CD4-positive, CD25-positive, alpha-beta regulatory T cell (primary cell): ENCODE data around the gene TMEM131L. TPM values are rescaled to one million over a fixed set of nuclear protein-coding genes. Genes with fewer than 3 reads are reported as not detected.
A peak's percentile ranks its signal among the peaks of the same experiment; 100 is the strongest.

Experiments
- ATAC-seq, 2 donors: fragments of 150-1000 bp; cut with Tn5 transposase; one replicate each; pipeline ENCODE4 v1.10.0; 2021; ENCODE audit warnings: low read depth in 2 of 2, moderate number of reproducible peaks in 2 of 2, moderate library complexity in 1 of 2
- DNase-seq, 3 donors: peaks; one replicate each; pipeline versions ENCODE4 v3.0.0 to v3.0.0-alpha.2; 2012 to 2022; ENCODE audit warnings: mixed read lengths in 1 of 3
- H3K27ac ChIP-seq: one replicate; pipeline ENCODE4 v1.7.0; 2013; ENCODE audit warnings: mild to moderate bottlenecking, low read length; ENCODE audit not compliant: insufficient read depth, poor library complexity, severe bottlenecking
- H3K27me3 ChIP-seq: one replicate; pipeline ENCODE4 v1.7.0; 2013; ENCODE audit warnings: low read length; ENCODE audit not compliant: control insufficient read depth, insufficient read depth
- H3K36me3 ChIP-seq: one replicate; pipeline ENCODE4 v1.7.0; 2013; ENCODE audit warnings: mild to moderate bottlenecking, low read length, moderate library complexity; ENCODE audit not compliant: control insufficient read depth, insufficient read depth
- H3K4me1 ChIP-seq: 2 replicates; pipeline ENCODE4 v1.7.0; 2013; ENCODE audit warnings: mild to moderate bottlenecking, low read length; ENCODE audit not compliant: insufficient read depth, control insufficient read depth, poor library complexity, severe bottlenecking
- H3K4me3 ChIP-seq: one replicate; pipeline ENCODE4 v1.7.0; 2013; ENCODE audit warnings: low read depth, mild to moderate bottlenecking, low read length, moderate library complexity
- H3K9me3 ChIP-seq, 2 experiments: 1 replicate in 1 of 2; 2 replicates in 1 of 2; pipeline ENCODE4 v1.7.0; 2013; ENCODE audit warnings: low read length in 2 of 2, mild to moderate bottlenecking in 1 of 2, moderate library complexity in 1 of 2; ENCODE audit not compliant: control insufficient read depth in 2 of 2
- H3K27ac Mint-ChIP-seq, 3 donors: one replicate each; pipeline ENCODE4 v1.8.0; 2020 to 2022; ENCODE audit warnings: mild to moderate bottlenecking in 3 of 3, mixed read lengths in 3 of 3, moderate library complexity in 2 of 3
- H3K27me3 Mint-ChIP-seq: one replicate; pipeline ENCODE4 v1.8.0; 2022; ENCODE audit warnings: mild to moderate bottlenecking, mixed read lengths
- H3K36me3 Mint-ChIP-seq: one replicate; pipeline ENCODE4 v1.8.0; 2020; ENCODE audit warnings: mixed read lengths
- H3K4me1 Mint-ChIP-seq, 4 donors: one replicate each; pipeline ENCODE4 v1.8.0; 2020 to 2022; ENCODE audit warnings: mixed read lengths in 4 of 4, mild to moderate bottlenecking in 1 of 4
- H3K4me3 Mint-ChIP-seq, 4 donors: one replicate each; pipeline ENCODE4 v1.8.0; 2020 to 2022; ENCODE audit warnings: mild to moderate bottlenecking in 4 of 4, mixed read lengths in 4 of 4, moderate library complexity in 3 of 4
- H3K9me3 Mint-ChIP-seq, 7 donors: one replicate each; pipeline ENCODE4 v1.8.0; 2020 to 2022; ENCODE audit warnings: mixed read lengths in 7 of 7, mild to moderate bottlenecking in 3 of 7, moderate library complexity in 2 of 7
- polyA plus RNA-seq, 4 donors: library from polyadenylated mRNA; unstranded; fragments of 300-500 nt; fragmentation: Illumina TruSeq; gene quantifications; one replicate each; pipeline ENCODE4 v1.2.3, GENCODE V29; 2021
- total RNA-seq: library from RNA; stranded (reverse); gene quantifications from one replicate; pipeline ENCODE4 v1.2.3, GENCODE V29; 2022

The TMEM131L gene
- total and polyA plus RNA-seq, 5 donors from 2014 or later, result 35.5 to 86.4 (median 44.1) TPM

GRCh38 chr4:153518637-153519389, 52.7 kb downstream of the TMEM131L start:
- peak overlapping the region; percentile 81 to 95 (median 95) for H3K27ac Mint-ChIP-seq
- H3K4me3 ChIP-seq, result peak overlapping the region; percentile 72
- H3K9me3 Mint-ChIP-seq, result no peaks in the 10 kb centered on the region
- peaks cover 56 to 94% (median 79%) of the 10 kb centered on the region in 4 donors for H3K4me1 Mint-ChIP-seq
- no peaks in the 10 kb centered on the region for H3K27me3 ChIP-seq
- peak overlapping the region; percentile 76 for H3K27ac ChIP-seq
- DNase-seq, result peak in 2 of 3 donors; percentile 18 to 78
- H3K4me1 ChIP-seq, result peaks cover 84% of the 10 kb centered on the region
- H3K36me3 ChIP-seq, result peaks cover 8% of the 10 kb centered on the region
- no peaks in the 10 kb centered on the region for H3K27me3 Mint-ChIP-seq
- peak overlapping the region; percentile 72 to 87 (median 85) for H3K4me3 Mint-ChIP-seq
- peaks cover 11% of the 10 kb centered on the region for H3K36me3 Mint-ChIP-seq
- peak; percentile 14 to 23 for ATAC-seq
- no peaks in the 10 kb centered on the region for H3K9me3 ChIP-seq

DNA sequence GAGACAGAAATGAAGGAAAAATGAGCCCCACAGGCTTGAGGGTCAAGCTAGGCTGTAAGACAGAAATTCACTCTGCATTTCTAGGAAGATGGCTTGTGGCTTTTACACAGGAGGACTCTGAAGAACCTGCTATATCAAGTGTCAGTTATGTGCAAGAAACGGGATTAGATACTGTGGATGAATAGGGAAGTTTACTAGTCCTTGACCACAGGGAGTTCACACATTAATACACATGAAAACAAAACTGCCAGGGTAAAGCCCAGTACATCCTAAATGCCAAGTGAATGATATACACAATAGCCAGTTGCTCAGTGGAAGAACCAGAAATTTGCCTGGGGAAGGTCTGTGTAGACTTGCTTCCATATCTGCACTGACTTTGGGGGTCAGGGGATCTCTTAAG, 53.5 kb downstream of the TMEM131L start:
- ATAC-seq, result no peak
- DNase-seq, result no peak
- H3K4me3 Mint-ChIP-seq, result peak overlapping the region; percentile 72 to 87 (median 85)
- peak overlapping the region; percentile 81 to 95 (median 95) for H3K27ac Mint-ChIP-seq
- H3K36me3 Mint-ChIP-seq, result peaks cover 13% of the 10 kb centered on the region
- Histone ChIP-seq H3K27ac (peak overlapping the region; percentile 76), H3K4me1 (peaks cover 84% of the 10 kb centered on the region), H3K9me3 (no peaks in the 10 kb centered on the region), H3K36me3 (peaks cover 8% of the 10 kb centered on the region), H3K4me3 (peak overlapping the region; percentile 72), H3K27me3 (no peaks in the 10 kb centered on the region)
- no peaks in the 10 kb centered on the region for H3K9me3 Mint-ChIP-seq
- H3K27me3 Mint-ChIP-seq, result no peaks in the 10 kb centered on the region
- H3K4me1 Mint-ChIP-seq, result peaks cover 50 to 96% (median 81%) of the 10 kb centered on the region in 4 donors

DNA sequence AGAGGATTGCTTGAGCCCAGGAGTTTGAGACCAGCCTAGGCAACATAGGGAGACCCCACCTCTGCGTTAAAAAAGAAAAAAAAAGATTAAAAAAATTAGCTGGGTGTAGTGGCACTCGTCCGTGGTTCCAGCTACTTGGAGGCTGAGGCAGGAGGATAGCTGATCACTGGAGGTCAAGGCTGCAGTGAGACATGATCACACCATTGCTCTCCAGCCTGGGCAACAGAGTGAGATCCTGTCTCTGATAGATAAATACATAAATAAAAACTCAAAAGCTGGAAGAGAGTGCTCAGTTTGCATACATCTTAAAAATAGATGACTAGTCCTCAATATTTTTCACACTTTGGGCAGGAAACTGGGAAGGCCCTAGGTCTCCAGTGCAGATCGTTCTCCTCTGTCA, 54.1 kb downstream of the TMEM131L start:
- no peaks in the 10 kb centered on the region for H3K27me3 ChIP-seq
- peaks cover 46 to 96% (median 81%) of the 10 kb centered on the region in 4 donors for H3K4me1 Mint-ChIP-seq
- H3K27me3 Mint-ChIP-seq, result no peaks in the 10 kb centered on the region
- H3K9me3 Mint-ChIP-seq, result no peaks in the 10 kb centered on the region
- H3K36me3 ChIP-seq, result peaks cover 8% of the 10 kb centered on the region
- DNase-seq, result no peak
- H3K4me1 ChIP-seq, result peaks cover 84% of the 10 kb centered on the region
- no peak for ATAC-seq
- H3K4me3 Mint-ChIP-seq, result peak overlapping the region; percentile 33 to 88 (median 79)
- peak overlapping the region; percentile 90 for H3K27ac ChIP-seq
- peak overlapping the region; percentile 81 to 99 (median 95) for H3K27ac Mint-ChIP-seq
- peaks cover 13% of the 10 kb centered on the region for H3K36me3 Mint-ChIP-seq
- H3K4me3 ChIP-seq, result no peak overlapping the region
- H3K9me3 ChIP-seq, result no peaks in the 10 kb centered on the region

- H3K4me1 Mint-ChIP-seq, result peaks cover 43 to 94% (median 78%) of the 10 kb centered on the region in 4 donors
- peak overlapping the region; percentile 90 for H3K27ac ChIP-seq
- no peaks in the 10 kb centered on the region for H3K9me3 ChIP-seq
- peaks cover 8% of the 10 kb centered on the region for H3K36me3 ChIP-seq
- no peaks in the 10 kb centered on the region for H3K27me3 Mint-ChIP-seq
- H3K4me1 ChIP-seq, result peaks cover 88% of the 10 kb centered on the region
- H3K9me3 Mint-ChIP-seq, result no peaks in the 10 kb centered on the region
- peak overlapping the region; percentile 79 to 92 (median 84) for H3K4me3 Mint-ChIP-seq
- H3K4me3 ChIP-seq, result peak overlapping the region; percentile 75
- H3K27me3 ChIP-seq, result no peaks in the 10 kb centered on the region
- peaks cover 9% of the 10 kb centered on the region for H3K36me3 Mint-ChIP-seq
- ATAC-seq (no peak), DNase-seq (no peak)
- peak overlapping the region; percentile 81 to 99 (median 95) for H3K27ac Mint-ChIP-seq
These were observed 54.7 kb downstream of the TMEM131L start for GRCh38 chr4:153520801-153521329.

DNA sequence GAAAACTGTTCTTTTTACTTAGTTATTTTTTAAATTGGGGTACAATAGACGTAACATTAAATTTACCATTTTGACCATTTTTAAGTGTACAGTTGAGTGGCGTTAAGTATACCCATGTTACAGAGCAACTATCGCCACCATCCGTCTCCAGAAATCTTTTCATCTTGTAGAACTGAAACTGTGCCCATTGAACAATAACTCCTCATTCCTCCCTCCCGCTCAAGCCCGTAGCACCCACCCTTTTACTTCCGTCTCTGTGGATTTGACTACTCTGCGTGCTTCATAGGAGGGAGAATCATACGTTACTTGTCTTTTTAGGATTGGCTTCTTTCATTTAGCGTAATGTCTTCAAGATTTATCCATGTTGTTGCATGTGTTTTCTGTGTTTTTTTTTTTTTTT, 55.3 kb downstream of the TMEM131L start:
- peak overlapping the region; percentile 75 for H3K4me3 ChIP-seq

DNA sequence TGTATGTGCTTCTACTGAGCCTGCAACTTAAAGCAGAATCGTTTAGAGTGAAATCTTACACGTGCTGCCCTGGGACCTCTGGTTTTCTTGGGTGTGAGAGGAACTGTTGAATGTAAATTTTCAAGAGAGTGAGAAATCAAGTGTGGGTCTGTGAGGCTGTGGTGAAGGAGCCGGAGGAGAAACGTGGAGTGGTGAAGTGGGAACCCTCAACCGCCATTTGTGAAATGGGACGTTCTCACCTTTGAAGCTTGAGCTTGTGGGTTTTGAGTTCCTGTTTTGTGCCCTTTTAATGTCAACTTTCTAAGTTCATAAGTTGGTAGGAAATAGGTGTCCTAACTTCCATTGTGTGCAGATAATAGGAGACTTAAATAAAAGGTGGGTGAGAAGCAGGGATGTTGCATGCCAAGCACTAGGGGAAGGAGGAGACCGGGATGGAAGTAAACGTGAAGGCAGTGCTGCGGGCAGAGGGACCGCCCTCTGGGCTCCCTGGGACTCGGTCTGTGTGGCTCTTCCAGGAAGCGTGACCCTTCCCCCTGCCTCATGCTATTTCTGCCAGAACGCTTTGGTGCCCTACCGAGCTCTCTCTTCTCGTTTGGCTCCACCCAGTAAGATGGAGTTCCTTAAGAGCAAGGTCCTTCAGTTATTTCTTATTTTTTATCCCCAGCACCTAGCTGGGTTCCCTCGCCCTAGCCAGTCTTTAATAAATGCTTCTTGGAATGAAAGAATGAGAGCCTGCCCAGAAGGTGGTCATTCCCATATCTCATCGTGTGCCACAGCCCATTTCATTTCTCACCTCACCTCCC, 56.0 kb downstream of the TMEM131L start:
- Mint-ChIP-seq H3K9me3 (no peaks in the 10 kb centered on the region), H3K4me3 (peak overlapping the region; percentile 79 to 92 (median 84)), H3K27ac (peak overlapping the region; percentile 81 to 99 (median 95)), H3K4me1 (peaks cover 47 to 99% (median 84%) of the 10 kb centered on the region in 4 donors), H3K27me3 (no peaks in the 10 kb centered on the region), H3K36me3 (peaks cover 16% of the 10 kb centered on the region)
- H3K4me1 ChIP-seq, result peaks cover 85% of the 10 kb centered on the region
- DNase-seq (peak; percentile 24 to 92 (median 63)), ATAC-seq (peak; percentile 70 to 75)
- no peaks in the 10 kb centered on the region for H3K27me3 ChIP-seq
- H3K9me3 ChIP-seq, result no peaks in the 10 kb centered on the region
- H3K36me3 ChIP-seq, result peaks cover 6% of the 10 kb centered on the region
- peak overlapping the region; percentile 90 for H3K27ac ChIP-seq
- H3K4me3 ChIP-seq, result peak overlapping the region; percentile 75

More for the DNA sequence above, 55.3 kb downstream of the TMEM131L start:
- Mint-ChIP-seq H3K27ac (peak overlapping the region; percentile 81 to 99 (median 95)), H3K9me3 (no peaks in the 10 kb centered on the region), H3K4me3 (peak overlapping the region; percentile 79 to 92 (median 84)), H3K4me1 (peaks cover 43 to 96% (median 79%) of the 10 kb centered on the region in 4 donors), H3K36me3 (peaks cover 9% of the 10 kb centered on the region), H3K27me3 (no peaks in the 10 kb centered on the region)
- ATAC-seq (peak; percentile 8 to 17), DNase-seq (peak in 1 of 3 donors; percentile 69)
- no peaks in the 10 kb centered on the region for H3K27me3 ChIP-seq
- H3K9me3 ChIP-seq, result no peaks in the 10 kb centered on the region
- peaks cover 84% of the 10 kb centered on the region for H3K4me1 ChIP-seq
- H3K27ac ChIP-seq, result peak overlapping the region; percentile 90
- H3K36me3 ChIP-seq, result peaks cover 7% of the 10 kb centered on the region

GRCh38 chr4:153522802-153523094, 56.6 kb downstream of the TMEM131L start:
- Histone ChIP-seq H3K4me3 (peak overlapping the region; percentile 75), H3K4me1 (peaks cover 85% of the 10 kb centered on the region), H3K27ac (peak overlapping the region; percentile 90), H3K36me3 (peaks cover 4% of the 10 kb centered on the region), H3K9me3 (no peaks in the 10 kb centered on the region), H3K27me3 (no peaks in the 10 kb centered on the region)
- no peaks in the 10 kb centered on the region for H3K9me3 Mint-ChIP-seq
- peak overlapping the region; percentile 81 to 99 (median 95) for H3K27ac Mint-ChIP-seq
- peak overlapping the region; percentile 79 to 92 (median 84) for H3K4me3 Mint-ChIP-seq
- peaks cover 47 to 99% (median 84%) of the 10 kb centered on the region in 4 donors for H3K4me1 Mint-ChIP-seq
- DNase-seq (peak in 1 of 3 donors; percentile 31), ATAC-seq (peak; percentile 15 to 29)
- H3K27me3 Mint-ChIP-seq, result no peaks in the 10 kb centered on the region
- H3K36me3 Mint-ChIP-seq, result peaks cover 17% of the 10 kb centered on the region
